PC-3 (cell line): ENCODE results near the gene ATP10A. TPM values are rescaled to one million over a fixed set of nuclear protein-coding genes. Genes with fewer than 3 reads are reported as not detected.
"Not testable (repeated sequence)": the region's sequence is repeated elsewhere in the genome, so short reads cannot be mapped to it uniquely, and the experiment has no call there.

Experiments
- ATAC-seq: fragments of 200-7000 bp; cut with Tn5 transposase; 2 replicates; pipeline ENCODE4 v1.9.1; 2020; ENCODE audit warnings: mild to moderate bottlenecking, moderate library complexity
- BruUV-seq: library from RNA; stranded (reverse); fragments of 400-500 nt; replicated peaks from 2 replicates; lab custom pipeline; 2021; lab: Mats Ljungman, UMichigan
- CTCF ChIA-PET: fragments of 300-600 bp; sonication (Branson Sonifier 250); formaldehyde crosslinking; loops from one replicate; lab custom pipeline; 2022; ENCODE audit warnings: antibody characterized with exemption; lab: Charles Lee
- POLR2A ChIA-PET: fragments of 300-600 bp; sonication (Branson Sonifier 250); formaldehyde crosslinking; loops from one replicate; lab custom pipeline; 2022; ENCODE audit warnings: antibody characterized with exemption; ENCODE audit not compliant: unreplicated experiment; lab: Charles Lee
- DNase-seq: peaks from one replicate; pipeline ENCODE4 v3.0.0-alpha.2; 2015
- H2AFZ ChIP-seq: fragments of 300-600 bp; sonication (generic); 2 replicates; pipeline ENCODE4 v1.6.0; 2016; ENCODE audit warnings: antibody characterized with exemption, low read length
- H3F3A ChIP-seq: fragments of 300-600 bp; sonication (generic); one replicate; pipeline ENCODE4 v1.6.0; 2017; ENCODE audit warnings: antibody characterized with exemption, low read length, control low read depth, mild to moderate bottlenecking; ENCODE audit not compliant: unreplicated experiment
- H3K27ac ChIP-seq: fragments of 300-600 bp; sonication (generic); 2 replicates; pipeline ENCODE4 v1.5.1; 2016; ENCODE audit warnings: mild to moderate bottlenecking, low read length
- H3K27me3 ChIP-seq: fragments of 300-600 bp; sonication (generic); 2 replicates; pipeline ENCODE4 v1.6.1; 2016; ENCODE audit warnings: low read length, mixed read lengths
- H3K36me3 ChIP-seq: fragments of 300-600 bp; sonication (generic); 2 replicates; pipeline ENCODE4 v1.6.1; 2016; ENCODE audit warnings: low read depth, mixed run types, low read length, mixed read lengths
- H3K4me1 ChIP-seq: fragments of 300-600 bp; sonication (generic); 2 replicates; pipeline ENCODE4 v1.5.1; 2016; ENCODE audit warnings: low read length; ENCODE audit not compliant: insufficient read depth
- H3K4me2 ChIP-seq: fragments of 300-600 bp; sonication (generic); 2 replicates; pipeline ENCODE4 v1.6.0; 2016; ENCODE audit warnings: low read length
- H3K4me3 ChIP-seq: fragments of 300-600 bp; sonication (generic); 2 replicates; pipeline ENCODE4 v1.5.1; 2016; ENCODE audit warnings: mild to moderate bottlenecking, low read length, mixed read lengths
- H3K79me2 ChIP-seq: fragments of 300-600 bp; sonication (generic); 2 replicates; pipeline ENCODE4 v1.6.1; 2017; ENCODE audit warnings: low read length, mixed read lengths
- H3K9ac ChIP-seq: fragments of 300-600 bp; sonication (generic); 2 replicates; pipeline ENCODE4 v1.6.0; 2016; ENCODE audit warnings: mild to moderate bottlenecking, low read length
- H3K9me2 ChIP-seq: fragments of 300-600 bp; sonication (generic); replicated peaks from 2 replicates; pipeline ENCODE4 v1.6.1; 2016; ENCODE audit warnings: mixed run types, low read length, mixed read lengths
- H3K9me3 ChIP-seq: fragments of 300-600 bp; sonication (generic); 2 replicates; pipeline ENCODE4 v1.6.1; 2016; ENCODE audit warnings: low read length, mixed read lengths
- H4K20me1 ChIP-seq: fragments of 300-600 bp; sonication (generic); 2 replicates; pipeline ENCODE4 v1.6.1; 2016; ENCODE audit warnings: low read length, mixed read lengths
- EZH2 ChIP-seq: fragments of 300-600 bp; sonication (generic); IDR thresholded peaks from one replicate; pipeline ENCODE4 v1.6.1; 2017; ENCODE audit warnings: antibody characterized with exemption, mild to moderate bottlenecking, low read length; ENCODE audit not compliant: unreplicated experiment
- EZH2phosphoT487 ChIP-seq: fragments of 300-600 bp; sonication (generic); IDR thresholded peaks from 2 replicates; pipeline ENCODE4 v1.6.1; 2018; ENCODE audit warnings: mild to moderate bottlenecking, antibody characterized with exemption, low read length, borderline replicate concordance
- intact Hi-C: fragments of 100-400 bp; cut with micrococcal nuclease; formaldehyde crosslinking; loops from 2 replicates; pipeline ENCODE4 v1.9.0; 2023
- total RNA-seq: library from RNA; depleted of rRNA; stranded (reverse); fragments of >200 nt; gene quantifications from 2 replicates; pipeline ENCODE4 v1.2.3, GENCODE V29; 2014
- TF ChIP-seq, protein P1 (sequence below): fragments of 300-600 bp; sonication (generic); conservative IDR thresholded peaks from 2 replicates; pipeline ENCODE4 v1.5.1; 2017; ENCODE audit warnings: antibody characterized with exemption, low read depth, mild to moderate bottlenecking, low read length

The ATP10A gene
- total RNA-seq, 1 experiment from 2014 or later, result 2.6 TPM

- Histone ChIP-seq H3K36me3 (no peaks in the 10 kb centered on the region), H2AFZ (no peak overlapping the region), H3K9me3 (no peaks in the 10 kb centered on the region), H3K79me2 (no peaks in the 10 kb centered on the region), H4K20me1 (no peaks in the 10 kb centered on the region), H3F3A (no peaks in the 10 kb centered on the region), H3K4me3 (no peak overlapping the region), H3K4me2 (no peak overlapping the region), H3K9me2 (no peaks in the 10 kb centered on the region), H3K4me1 (no peaks in the 10 kb centered on the region), H3K27me3 (peaks cover 50% of the 10 kb centered on the region), H3K27ac (no peak overlapping the region), H3K9ac (no peak overlapping the region)
- no TSS peak for BruUV-seq
- ChIA-PET CTCF (no interaction called here), POLR2A (no interaction called here)
- intact Hi-C loops, result no loop called here
- no peak for DNase-seq
- ATAC-seq, result no peak
- TF ChIP-seq, protein P1, sequence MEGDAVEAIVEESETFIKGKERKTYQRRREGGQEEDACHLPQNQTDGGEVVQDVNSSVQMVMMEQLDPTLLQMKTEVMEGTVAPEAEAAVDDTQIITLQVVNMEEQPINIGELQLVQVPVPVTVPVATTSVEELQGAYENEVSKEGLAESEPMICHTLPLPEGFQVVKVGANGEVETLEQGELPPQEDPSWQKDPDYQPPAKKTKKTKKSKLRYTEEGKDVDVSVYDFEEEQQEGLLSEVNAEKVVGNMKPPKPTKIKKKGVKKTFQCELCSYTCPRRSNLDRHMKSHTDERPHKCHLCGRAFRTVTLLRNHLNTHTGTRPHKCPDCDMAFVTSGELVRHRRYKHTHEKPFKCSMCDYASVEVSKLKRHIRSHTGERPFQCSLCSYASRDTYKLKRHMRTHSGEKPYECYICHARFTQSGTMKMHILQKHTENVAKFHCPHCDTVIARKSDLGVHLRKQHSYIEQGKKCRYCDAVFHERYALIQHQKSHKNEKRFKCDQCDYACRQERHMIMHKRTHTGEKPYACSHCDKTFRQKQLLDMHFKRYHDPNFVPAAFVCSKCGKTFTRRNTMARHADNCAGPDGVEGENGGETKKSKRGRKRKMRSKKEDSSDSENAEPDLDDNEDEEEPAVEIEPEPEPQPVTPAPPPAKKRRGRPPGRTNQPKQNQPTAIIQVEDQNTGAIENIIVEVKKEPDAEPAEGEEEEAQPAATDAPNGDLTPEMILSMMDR, result no peak
- TF ChIP-seq EZH2, result no peak
Measured at GRCh38 chr15:25643120-25643519, 220.0 kb downstream of the ATP10A start.

GRCh38 chr15:25641762-25642161, 221.4 kb downstream of the ATP10A start:
- Histone ChIP-seq H3K4me1 (no peaks in the 10 kb centered on the region), H4K20me1 (no peaks in the 10 kb centered on the region), H3K79me2 (no peaks in the 10 kb centered on the region), H3K36me3 (no peaks in the 10 kb centered on the region), H3K9ac (no peak overlapping the region), H3F3A (no peaks in the 10 kb centered on the region), H3K27ac (no peak overlapping the region), H3K9me2 (no peaks in the 10 kb centered on the region), H3K4me2 (no peak overlapping the region), H3K4me3 (no peak overlapping the region), H2AFZ (no peak overlapping the region), H3K9me3 (no peaks in the 10 kb centered on the region), H3K27me3 (peaks cover 43% of the 10 kb centered on the region)
- intact Hi-C loops, result no loop called here
- ChIA-PET CTCF (no interaction called here), POLR2A (no interaction called here)
- DNase-seq, result no peak
- no TSS peak for BruUV-seq
- TF ChIP-seq, protein P1, result no peak
- TF ChIP-seq EZH2phosphoT487 (no peak), EZH2 (no peak)
- ATAC-seq, result no peak

DNA sequence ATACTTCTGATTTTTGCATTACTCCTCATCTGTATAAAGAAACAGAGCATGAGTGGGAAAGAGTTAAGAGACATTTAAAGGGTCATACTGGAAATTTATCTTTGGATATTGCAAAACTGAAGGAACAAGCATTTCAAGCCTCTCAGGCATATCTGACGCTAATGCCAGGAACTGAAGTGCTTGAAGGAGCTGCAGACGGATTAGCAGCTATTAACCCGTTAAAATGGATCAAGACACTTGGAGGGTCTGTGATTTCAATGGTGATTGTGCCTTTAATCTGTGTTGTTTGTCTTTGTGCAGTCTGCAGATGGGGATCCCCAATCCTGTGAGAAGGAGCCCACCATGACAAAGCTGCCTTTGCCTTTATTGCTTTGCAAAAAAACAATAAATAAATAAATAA, 221.8 kb downstream of the ATP10A start:
- CTCF ChIA-PET, result no interaction called here
- ATAC-seq (no peak), DNase-seq (no peak)
- no TSS peak for BruUV-seq
- H3K9ac ChIP-seq, result no peak overlapping the region
- intact Hi-C loops, result no loop called here
- no peaks in the 10 kb centered on the region for H4K20me1 ChIP-seq
- H2AFZ ChIP-seq, result no peak overlapping the region
- no peaks in the 10 kb centered on the region for H3K79me2 ChIP-seq
- no peak overlapping the region for H3K4me3 ChIP-seq
- H3K9me2 ChIP-seq, result no peaks in the 10 kb centered on the region
- no peaks in the 10 kb centered on the region for H3K9me3 ChIP-seq
- no peak overlapping the region for H3K4me2 ChIP-seq
- H3K27me3 ChIP-seq, result peaks cover 41% of the 10 kb centered on the region
- TF ChIP-seq, protein P1, result no peak
- TF ChIP-seq EZH2phosphoT487 (no peak), EZH2 (no peak)
- no peaks in the 10 kb centered on the region for H3F3A ChIP-seq
- no peaks in the 10 kb centered on the region for H3K4me1 ChIP-seq
- H3K27ac ChIP-seq, result no peak overlapping the region
- no peaks in the 10 kb centered on the region for H3K36me3 ChIP-seq
- POLR2A ChIA-PET, result interaction anchor here (0.6 kb wide), 1 partner anchor 815 kb away, joined by 11 read pairs; no protein-coding TSS in a partner anchor

GRCh38 chr15:25640959-25641358, 222.2 kb downstream of the ATP10A start:
- BruUV-seq, H3K79me2 ChIP-seq, H3K4me3 ChIP-seq, DNase-seq, H3K4me1 ChIP-seq, H3K4me2 ChIP-seq, H4K20me1 ChIP-seq, H3K36me3 ChIP-seq, intact Hi-C loops, H3K27ac ChIP-seq, ATAC-seq, H3K9me3 ChIP-seq, H3K9me2 ChIP-seq, H2AFZ ChIP-seq, H3K9ac ChIP-seq, CTCF ChIA-PET, H3F3A ChIP-seq: not testable (repeated sequence)
- peaks cover 39% of the 10 kb centered on the region for H3K27me3 ChIP-seq
- POLR2A ChIA-PET, result interaction anchor here (0.6 kb wide), 1 partner anchor 816 kb away, joined by 11 read pairs; no protein-coding TSS in a partner anchor
